HL-60 (cell line): ENCODE data around the gene KAZN.

Source experiments
- DNase-seq, 2 experiments: peaks; one replicate each; pipeline ENCODE4 v3.0.0-alpha.2; 2010 to 2020; ENCODE audit warnings: low read depth in 1 of 2, low spot score in 1 of 2
- H3K27ac ChIP-seq: fragments of 250-450 bp; sonication (Bioruptor Pico); replicated peaks from 2 replicates; pipeline ENCODE4 v1.5.1; 2020; ENCODE audit warnings: mild to moderate bottlenecking, moderate library complexity
- H3K27me3 ChIP-seq: fragments of 250-450 bp; sonication (Bioruptor Pico); 2 replicates; pipeline ENCODE4 v1.5.1; 2021; ENCODE audit warnings: mild to moderate bottlenecking, moderate library complexity; ENCODE audit not compliant: insufficient read depth, poor library complexity, severe bottlenecking
- H3K4me3 ChIP-seq: replicated peaks from 2 replicates; pipeline ENCODE4 v1.5.1; 2011; ENCODE audit warnings: mild to moderate bottlenecking, control low read depth, low read length; ENCODE audit not compliant: insufficient read depth
- CTCF ChIP-seq: IDR thresholded peaks from one replicate; pipeline ENCODE4 v1.5.1; 2011; ENCODE audit warnings: low read length, control low read depth, inconsistent platforms; ENCODE audit not compliant: insufficient read depth
- GABPA ChIP-seq: IDR thresholded peaks from 2 replicates; pipeline ENCODE4 v1.6.1; 2012; ENCODE audit warnings: low read depth
- POLR2AphosphoS5 ChIP-seq: IDR thresholded peaks from 2 replicates; pipeline ENCODE4 v1.6.1; 2012; ENCODE audit warnings: low read depth
- REST ChIP-seq: IDR thresholded peaks from 2 replicates; pipeline ENCODE4 v1.6.1; 2012; ENCODE audit warnings: low read depth; ENCODE audit not compliant: insufficient replicate concordance
- SPI1 ChIP-seq: IDR thresholded peaks from 2 replicates; pipeline ENCODE4 v1.6.1; 2012; ENCODE audit warnings: low read depth, mild to moderate bottlenecking, borderline replicate concordance

Gene KAZN

GRCh38 chr1:14925336-14926136 is 327.1 kb downstream of the KAZN start:
- no peak for DNase-seq
- TF ChIP-seq POLR2AphosphoS5 (no peak), CTCF (no peak), REST (no peak), SPI1 (no peak), GABPA (no peak)
- Histone ChIP-seq H3K27ac (no peak overlapping the region), H3K27me3 (peaks cover 24% of the 10 kb centered on the region), H3K4me3 (no peak overlapping the region)

- no peak for DNase-seq
- H3K27me3 ChIP-seq: peaks cover 24% of the 10 kb centered on the region
- no peak for TF ChIP-seq POLR2AphosphoS5
- TF ChIP-seq SPI1: no peak
- no peak for TF ChIP-seq CTCF
- no peak for TF ChIP-seq REST
- TF ChIP-seq GABPA: no peak
Observed at GRCh38 chr1:14926229-14926628, 327.7 kb downstream of the KAZN start.

GRCh38 chr1:14926818-14927575 is 328.5 kb downstream of the KAZN start:
- Histone ChIP-seq H3K4me3 (no peak overlapping the region), H3K27ac (no peak overlapping the region), H3K27me3 (peaks cover 24% of the 10 kb centered on the region)
- TF ChIP-seq GABPA (no peak), POLR2AphosphoS5 (no peak), REST (no peak)
- DNase-seq: no peak

More at GRCh38 chr1:14926229-14926628, 327.7 kb downstream of the KAZN start:
- Histone ChIP-seq H3K4me3 (no peak overlapping the region), H3K27ac (no peak overlapping the region)
